Endothelial cell of umbilical vein (primary cell): ENCODE data around the gene PPP2R2C.

Experiments
- CTCF ChIP-seq, 2 donors: IDR thresholded peaks; 1 replicate in 1 of 2; 2 replicates in 1 of 2; pipeline ENCODE4 v1.5.1; 2011; ENCODE audit warnings: low read length in 2 of 2, mild to moderate bottlenecking in 2 of 2, moderate library complexity in 2 of 2, control low read depth in 1 of 2, inconsistent platforms in 1 of 2, low read depth in 1 of 2; ENCODE audit not compliant: insufficient read depth in 1 of 2; ENCODE audit errors: extremely low read depth in 1 of 2
- EZH2 ChIP-seq: IDR thresholded peaks from 2 replicates; pipeline ENCODE4 v1.6.1; 2012; ENCODE audit warnings: borderline replicate concordance, low read depth, mild to moderate bottlenecking, moderate library complexity, low read length, inconsistent platforms; ENCODE audit not compliant: severe bottlenecking
- JUN ChIP-seq: IDR thresholded peaks from 2 replicates; pipeline ENCODE4 v1.6.1; 2011; ENCODE audit warnings: borderline replicate concordance, low read depth; ENCODE audit not compliant: insufficient read length, insufficient read depth
- MAX ChIP-seq: IDR thresholded peaks from 2 replicates; pipeline ENCODE4 v1.6.1; 2011; ENCODE audit not compliant: insufficient read depth, insufficient read length
- MYC ChIP-seq: IDR thresholded peaks from one replicate; pipeline ENCODE4 v1.6.1; 2011; ENCODE audit warnings: mild to moderate bottlenecking, low read depth, low read length
- POLR2A ChIP-seq: IDR thresholded peaks from 2 replicates; pipeline ENCODE4 v1.6.1; 2012; ENCODE audit warnings: low read depth, mild to moderate bottlenecking, control low read depth, low read length
- POLR2AphosphoS5 ChIP-seq: IDR thresholded peaks from 2 replicates; pipeline ENCODE4 v1.6.1; 2012; ENCODE audit warnings: low read depth, mild to moderate bottlenecking, control low read depth, low read length, moderate library complexity; ENCODE audit not compliant: insufficient read depth

- TF ChIP-seq MYC (no peak), CTCF (IDR thresholded peaks at IDR 0.05; ENCODE audit: extremely low read depth in 1 of 2, insufficient read depth in 1 of 2, low read depth in 1 of 2, low read length in 2 of 2) (no peak), POLR2A (no peak), MAX (no peak), EZH2 (no peak), POLR2AphosphoS5 (no peak), JUN (no peak)
Observed at GRCh38 chr4:6332669-6333050, 139.8 kb downstream of the PPP2R2C start.
